Fibroblast of lung (primary cell): Measurements from ENCODE around the gene PIGZ.

Experiments used
- CTCF ChIP-seq, 2 donors: IDR thresholded peaks in 1 of 2; conservative IDR thresholded peaks in 1 of 2; 1 replicate in 1 of 2; 2 replicates in 1 of 2; pipeline ENCODE4 v1.5.1; 2011 to 2012; ENCODE audit warnings: low read length in 2 of 2, control low read depth in 1 of 2, inconsistent platforms in 1 of 2, low read depth in 1 of 2, mild to moderate bottlenecking in 1 of 2
- EZH2 ChIP-seq: IDR thresholded peaks from 2 replicates; pipeline ENCODE4 v1.5.1; 2012; ENCODE audit warnings: low read length, control low read depth, mild to moderate bottlenecking; ENCODE audit errors: missing control alignments

GRCh38 chr3:196963631-196963953, 5.0 kb downstream of the PIGZ start:
- no peak for TF ChIP-seq CTCF (conservative IDR thresholded peaks at IDR 0.05 in 1 of 2, IDR thresholded peaks at IDR 0.05 in 1 of 2; ENCODE audit: low read depth in 1 of 2, low read length in 2 of 2)
- TF ChIP-seq EZH2 = no peak
